Measurements from ENCODE around the gene ATP10A. TPM values are rescaled to one million over a fixed set of nuclear protein-coding genes. Genes with fewer than 3 reads are reported as not detected.
"Not testable (repeated sequence)": the region's sequence is repeated elsewhere in the genome, so short reads cannot be mapped to it uniquely, and the experiment has no call there.

ATP10A gene
- total RNA-seq, 1 donor from 2014 or later = not detected

DNA sequence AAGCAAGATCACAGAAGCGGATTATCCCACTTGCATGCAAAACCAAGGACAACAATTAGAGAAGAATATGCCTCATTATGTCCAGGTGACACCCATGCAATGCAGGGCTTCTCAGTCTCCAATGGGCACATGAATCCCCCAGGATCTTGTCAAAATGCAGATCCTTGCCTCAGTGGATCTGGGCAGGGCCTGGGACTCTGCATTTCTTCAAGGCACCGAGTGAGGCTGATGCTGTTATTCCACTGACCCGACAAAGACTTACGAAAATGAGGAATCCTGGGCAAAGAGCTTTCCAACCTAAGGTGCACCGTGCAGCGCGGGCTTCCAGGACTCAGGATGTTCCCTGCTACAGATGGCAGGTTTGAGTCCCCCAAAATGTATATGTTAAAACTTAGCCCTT lies 99.2 kb downstream of the ATP10A start:
- no peak overlapping the region for H3K4me3 Mint-ChIP-seq (ENCODE audit: unreplicated experiment)
- peaks cover 11% of the 10 kb centered on the region for H3K9me3 Mint-ChIP-seq (ENCODE audit: unreplicated experiment)
- DNase-seq = no peak
- peaks cover 9% of the 10 kb centered on the region for H3K4me1 Mint-ChIP-seq (ENCODE audit: low read depth, unreplicated experiment)
- TF ChIP-seq, protein P1, sequence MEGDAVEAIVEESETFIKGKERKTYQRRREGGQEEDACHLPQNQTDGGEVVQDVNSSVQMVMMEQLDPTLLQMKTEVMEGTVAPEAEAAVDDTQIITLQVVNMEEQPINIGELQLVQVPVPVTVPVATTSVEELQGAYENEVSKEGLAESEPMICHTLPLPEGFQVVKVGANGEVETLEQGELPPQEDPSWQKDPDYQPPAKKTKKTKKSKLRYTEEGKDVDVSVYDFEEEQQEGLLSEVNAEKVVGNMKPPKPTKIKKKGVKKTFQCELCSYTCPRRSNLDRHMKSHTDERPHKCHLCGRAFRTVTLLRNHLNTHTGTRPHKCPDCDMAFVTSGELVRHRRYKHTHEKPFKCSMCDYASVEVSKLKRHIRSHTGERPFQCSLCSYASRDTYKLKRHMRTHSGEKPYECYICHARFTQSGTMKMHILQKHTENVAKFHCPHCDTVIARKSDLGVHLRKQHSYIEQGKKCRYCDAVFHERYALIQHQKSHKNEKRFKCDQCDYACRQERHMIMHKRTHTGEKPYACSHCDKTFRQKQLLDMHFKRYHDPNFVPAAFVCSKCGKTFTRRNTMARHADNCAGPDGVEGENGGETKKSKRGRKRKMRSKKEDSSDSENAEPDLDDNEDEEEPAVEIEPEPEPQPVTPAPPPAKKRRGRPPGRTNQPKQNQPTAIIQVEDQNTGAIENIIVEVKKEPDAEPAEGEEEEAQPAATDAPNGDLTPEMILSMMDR (IDR thresholded peaks at IDR 0.05; ENCODE audit: partially characterized antibody, unreplicated experiment) = no peak
- H3K27ac Mint-ChIP-seq (ENCODE audit: unreplicated experiment) = peak overlapping the region; percentile 77
- H3K27me3 Mint-ChIP-seq (ENCODE audit: unreplicated experiment) = peaks cover under 1% of the 10 kb centered on the region
- no peaks in the 10 kb centered on the region for H3K36me3 Mint-ChIP-seq (ENCODE audit: unreplicated experiment)

DNA sequence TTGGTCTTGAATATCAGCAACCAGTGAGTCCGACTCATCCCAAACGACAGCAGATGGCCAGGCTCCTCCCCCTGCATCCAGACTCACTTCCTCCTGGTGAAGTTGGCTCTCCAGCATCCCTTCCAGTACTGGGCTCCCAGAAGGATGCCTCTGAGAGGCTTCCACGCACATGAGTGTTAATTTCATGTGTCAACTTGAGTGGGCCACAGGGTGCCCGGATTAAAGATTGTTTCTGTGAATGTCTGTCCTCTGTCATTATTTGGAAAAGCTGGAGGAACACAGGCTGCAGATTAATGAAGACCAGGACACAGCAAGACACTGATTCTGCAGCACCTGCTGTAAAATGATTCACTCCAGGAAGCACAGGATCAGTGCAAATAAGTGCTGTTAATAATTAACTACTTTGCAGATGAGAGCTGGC lies 99.8 kb downstream of the ATP10A start:
- peaks cover 14% of the 10 kb centered on the region for H3K9me3 Mint-ChIP-seq (ENCODE audit: unreplicated experiment)
- TF ChIP-seq, protein P1 (IDR thresholded peaks at IDR 0.05; ENCODE audit: partially characterized antibody, unreplicated experiment) = no peak

GRCh38 chr15:25761971-25762662 lies 101.0 kb downstream of the ATP10A start:
- H3K27ac Mint-ChIP-seq (ENCODE audit: unreplicated experiment) = no peak overlapping the region
- H3K9me3 Mint-ChIP-seq (ENCODE audit: unreplicated experiment) = peaks cover 14% of the 10 kb centered on the region
- peaks cover 9% of the 10 kb centered on the region for H3K4me1 Mint-ChIP-seq (ENCODE audit: low read depth, unreplicated experiment)
- TF ChIP-seq, protein P1 (IDR thresholded peaks at IDR 0.05; ENCODE audit: partially characterized antibody, unreplicated experiment) = no peak
- H3K27me3 Mint-ChIP-seq (ENCODE audit: unreplicated experiment) = peaks cover 3% of the 10 kb centered on the region
- no peaks in the 10 kb centered on the region for H3K36me3 Mint-ChIP-seq (ENCODE audit: unreplicated experiment)
- no peak overlapping the region for H3K4me3 Mint-ChIP-seq (ENCODE audit: unreplicated experiment)
- DNase-seq = no peak

More for the DNA sequence above, 99.8 kb downstream of the ATP10A start:
- Mint-ChIP-seq H3K27ac (ENCODE audit: unreplicated experiment) (peak overlapping the region; percentile 77), H3K27me3 (ENCODE audit: unreplicated experiment) (peaks cover 3% of the 10 kb centered on the region), H3K4me3 (ENCODE audit: unreplicated experiment) (peak overlapping the region; percentile 32), H3K36me3 (ENCODE audit: unreplicated experiment) (no peaks in the 10 kb centered on the region), H3K4me1 (ENCODE audit: low read depth, unreplicated experiment) (peaks cover 9% of the 10 kb centered on the region)
- peak; percentile 66 for DNase-seq

GRCh38 chr15:25759421-25759820 lies 103.7 kb downstream of the ATP10A start:
- TF ChIP-seq, protein P1 (IDR thresholded peaks at IDR 0.05; ENCODE audit: partially characterized antibody, unreplicated experiment) = no peak
- Mint-ChIP-seq H3K36me3 (ENCODE audit: unreplicated experiment) (no peaks in the 10 kb centered on the region), H3K27me3 (ENCODE audit: unreplicated experiment) (peaks cover 3% of the 10 kb centered on the region), H3K4me3 (ENCODE audit: unreplicated experiment) (no peak overlapping the region), H3K27ac (ENCODE audit: unreplicated experiment) (no peak overlapping the region), H3K9me3 (ENCODE audit: unreplicated experiment) (peaks cover 11% of the 10 kb centered on the region), H3K4me1 (ENCODE audit: low read depth, unreplicated experiment) (peaks cover 9% of the 10 kb centered on the region)
- DNase-seq = no peak

DNA sequence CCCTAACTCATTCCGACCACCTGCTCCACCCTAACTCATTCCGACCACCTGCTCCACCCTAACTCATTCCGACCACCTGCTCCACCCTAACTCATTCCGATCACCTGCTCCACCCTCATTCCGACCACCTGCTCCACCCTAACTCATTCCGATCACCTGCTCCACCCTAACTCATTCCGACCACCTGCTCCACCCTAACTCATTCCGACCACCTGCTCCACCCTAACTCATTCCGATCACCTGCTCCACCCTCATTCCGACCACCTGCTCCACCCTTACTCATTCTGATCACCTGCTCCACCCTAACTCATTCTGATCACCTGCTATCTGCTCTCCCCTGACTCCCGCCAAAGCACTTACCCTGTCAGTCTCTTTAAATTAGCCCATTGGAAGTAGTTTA lies 104.5 kb downstream of the ATP10A start:
- not testable (repeated sequence) for DNase-seq; H3K27me3 Mint-ChIP-seq (ENCODE audit: unreplicated experiment); H3K27ac Mint-ChIP-seq (ENCODE audit: unreplicated experiment); H3K4me1 Mint-ChIP-seq (ENCODE audit: low read depth, unreplicated experiment); H3K4me3 Mint-ChIP-seq (ENCODE audit: unreplicated experiment); H3K36me3 Mint-ChIP-seq (ENCODE audit: unreplicated experiment)
- peaks cover 11% of the 10 kb centered on the region for H3K9me3 Mint-ChIP-seq (ENCODE audit: unreplicated experiment)

Data from glutamatergic neuron (in vitro differentiated cells).